Activated T-cell treated with anti-CD3 and anti-CD28 coated beads, Interleukin-2, amount 50 U/mL, for 4 hours (primary cell): ENCODE results near the gene EFHB. TPM values are rescaled to one million over a fixed set of nuclear protein-coding genes. Genes with fewer than 3 reads are reported as not detected.

ENCODE experiments used
- total RNA-seq, 3 donors: library from RNA; stranded (reverse); gene quantifications; one replicate each; pipeline ENCODE4 v1.2.1, GENCODE V29; 2021

Gene EFHB
- total RNA-seq, 3 donors from 2014 or later = 0.63 to 0.71 TPM; not detected in 1

Other genes starting within 250 kb of the EFHB start
- gene RAB5A, start 12.9 kb upstream of the EFHB start, total RNA-seq = 10 to 100 TPM; 51.2 to 58.3 (median 55.3) TPM
- gene PP2D1, start 78.0 kb upstream of the EFHB start, total RNA-seq = not detected
- gene KAT2B, start 106.2 kb upstream of the EFHB start, total RNA-seq = 10 to 100 TPM; 11.5 to 28.0 (median 18.9) TPM